CD1c-positive myeloid dendritic cell (primary cell): ENCODE measurements around the gene JUN.
A peak's percentile ranks its signal among the peaks of the same experiment; 100 is the strongest.

Experiments
- DNase-seq: peaks from one replicate; pipeline ENCODE4 v3.0.0-alpha.2; 2016; ENCODE audit errors: extremely low spot score

The JUN gene

DNA sequence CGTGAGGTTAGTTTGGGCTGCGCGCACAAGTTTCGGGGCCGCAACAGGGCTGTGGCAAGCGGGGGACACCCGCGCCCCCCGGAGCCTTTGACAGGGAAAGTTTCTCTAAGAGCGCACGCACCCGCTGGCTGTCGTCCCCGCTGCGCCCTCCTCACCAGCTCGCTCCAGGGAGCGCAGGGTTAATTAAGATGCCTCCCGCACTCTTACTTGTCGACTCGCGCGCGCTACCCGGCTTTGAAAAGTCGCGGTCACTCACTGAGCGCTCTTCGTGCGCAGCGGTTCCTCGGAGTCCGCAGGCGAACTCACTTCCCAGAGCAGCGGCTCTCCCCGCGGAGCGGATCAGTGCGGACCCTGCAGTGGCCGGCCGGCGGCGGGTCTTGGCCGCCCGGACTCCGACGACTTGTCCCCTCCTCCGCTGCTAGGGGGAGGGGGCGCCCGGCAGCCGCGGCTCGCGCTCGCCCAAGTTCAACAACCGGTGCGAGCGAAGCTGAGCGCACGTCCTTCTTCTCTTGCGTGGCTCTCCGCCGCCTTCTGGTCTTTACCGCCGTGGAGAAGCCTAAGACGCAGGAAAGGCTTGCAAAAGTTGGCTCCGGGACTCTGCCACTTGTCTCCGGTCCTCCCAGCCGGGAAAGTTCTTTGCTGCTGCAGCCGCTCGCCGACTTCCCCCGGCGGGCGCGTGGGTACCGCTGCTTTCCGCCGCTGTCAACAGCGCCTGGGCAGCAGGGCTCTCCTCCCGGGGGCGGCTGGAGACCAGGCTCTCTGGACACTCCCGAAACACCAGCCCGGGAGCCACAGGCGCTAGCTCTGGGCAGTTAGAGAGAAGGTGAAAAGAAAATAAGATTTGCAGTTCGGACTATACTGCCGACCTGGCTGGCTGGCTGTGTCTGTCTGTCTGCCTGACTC lies 506 bp downstream of the JUN start:
- no peak for DNase-seq

DNA sequence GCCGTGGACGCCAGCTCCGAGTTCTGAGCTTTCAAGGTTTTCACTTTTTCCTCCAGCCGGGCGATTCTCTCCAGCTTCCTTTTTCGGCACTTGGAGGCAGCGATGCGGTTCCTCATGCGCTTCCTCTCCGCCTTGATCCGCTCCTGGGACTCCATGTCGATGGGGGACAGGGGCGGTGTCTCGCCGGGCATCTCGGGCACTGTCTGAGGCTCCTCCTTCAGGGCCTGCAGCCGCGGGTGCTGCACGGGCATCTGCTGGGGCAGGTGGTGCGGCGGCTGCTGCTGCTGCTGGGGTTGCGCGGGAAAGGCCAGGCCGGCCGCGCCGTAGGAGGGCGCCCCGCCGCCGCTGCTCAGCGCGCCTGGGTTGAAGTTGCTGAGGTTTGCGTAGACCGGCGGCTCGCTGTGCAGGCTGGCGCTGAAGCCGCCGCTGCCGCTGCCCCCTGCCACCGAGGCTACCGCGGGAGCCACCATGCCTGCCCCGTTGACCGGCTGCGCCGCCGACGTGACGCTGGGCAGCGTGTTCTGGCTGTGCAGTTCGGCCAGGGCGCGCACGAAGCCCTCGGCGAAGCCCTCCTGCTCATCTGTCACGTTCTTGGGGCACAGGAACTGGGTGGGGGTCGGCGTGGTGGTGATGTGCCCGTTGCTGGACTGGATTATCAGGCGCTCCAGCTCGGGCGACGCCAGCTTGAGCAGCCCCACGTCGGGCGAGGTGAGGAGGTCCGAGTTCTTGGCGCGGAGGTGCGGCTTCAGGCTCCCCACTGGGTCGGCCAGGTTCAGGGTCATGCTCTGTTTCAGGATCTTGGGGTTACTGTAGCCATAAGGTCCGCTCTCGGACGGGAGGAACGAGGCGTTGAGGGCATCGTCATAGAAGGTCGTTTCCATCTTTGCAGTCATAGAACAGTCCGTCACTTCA lies 1.4 kb downstream of the JUN start:
- peak; percentile 71 for DNase-seq

DNA sequence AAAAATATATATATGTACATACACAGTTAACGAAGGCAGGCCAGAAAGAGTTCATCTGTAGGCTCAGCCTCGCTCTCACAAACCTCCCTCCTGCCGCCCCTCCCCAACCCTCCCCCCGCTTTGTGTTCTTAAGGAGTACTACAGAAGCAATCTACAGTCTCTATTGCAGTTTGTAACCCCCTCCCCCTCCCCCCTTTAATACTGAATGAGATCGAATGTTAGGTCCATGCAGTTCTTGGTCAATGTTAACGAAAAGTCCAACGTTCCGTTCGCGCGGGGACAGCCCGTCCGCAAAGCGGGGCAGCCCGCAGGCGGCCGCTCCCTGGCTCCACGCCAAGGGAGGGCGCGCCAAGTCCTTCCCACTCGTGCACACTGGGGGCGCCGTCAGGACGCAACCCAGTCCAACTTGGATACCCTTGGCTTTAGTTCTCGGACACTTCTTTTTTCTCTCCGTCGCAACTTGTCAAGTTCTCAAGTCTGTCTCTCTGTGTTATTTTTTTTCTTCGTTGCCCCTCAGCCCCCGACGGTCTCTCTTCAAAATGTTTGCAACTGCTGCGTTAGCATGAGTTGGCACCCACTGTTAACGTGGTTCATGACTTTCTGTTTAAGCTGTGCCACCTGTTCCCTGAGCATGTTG lies 2.2 kb downstream of the JUN start:
- DNase-seq = peak; percentile 69

DNA sequence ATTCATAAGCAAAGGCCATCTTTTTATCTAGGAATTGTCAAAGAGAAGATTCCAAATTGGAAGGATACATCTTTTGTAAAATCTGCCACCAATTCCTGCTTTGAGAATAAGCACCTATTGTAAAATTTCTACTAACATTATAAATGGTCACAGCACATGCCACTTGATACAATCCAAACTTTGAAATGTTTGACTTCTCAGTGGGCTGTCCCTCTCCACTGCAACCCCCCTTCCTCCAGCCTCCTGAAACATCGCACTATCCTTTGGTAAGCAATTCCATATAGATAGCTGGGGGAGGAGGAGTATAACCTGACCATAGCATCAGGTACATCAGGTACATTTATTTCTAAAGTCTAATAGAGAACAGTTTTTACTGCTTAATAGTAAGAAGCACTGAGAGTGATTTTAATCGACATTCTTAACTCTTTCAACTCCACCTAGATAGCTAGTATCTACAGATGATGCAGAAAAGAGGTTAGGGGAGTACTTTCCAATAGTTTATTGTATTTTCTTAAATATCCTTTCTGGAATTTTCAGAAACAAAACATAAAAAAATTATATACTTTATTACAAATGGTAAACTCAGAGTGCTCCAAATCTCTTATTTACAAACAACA lies 2.9 kb downstream of the JUN start:
- DNase-seq = peak; percentile 48

DNA sequence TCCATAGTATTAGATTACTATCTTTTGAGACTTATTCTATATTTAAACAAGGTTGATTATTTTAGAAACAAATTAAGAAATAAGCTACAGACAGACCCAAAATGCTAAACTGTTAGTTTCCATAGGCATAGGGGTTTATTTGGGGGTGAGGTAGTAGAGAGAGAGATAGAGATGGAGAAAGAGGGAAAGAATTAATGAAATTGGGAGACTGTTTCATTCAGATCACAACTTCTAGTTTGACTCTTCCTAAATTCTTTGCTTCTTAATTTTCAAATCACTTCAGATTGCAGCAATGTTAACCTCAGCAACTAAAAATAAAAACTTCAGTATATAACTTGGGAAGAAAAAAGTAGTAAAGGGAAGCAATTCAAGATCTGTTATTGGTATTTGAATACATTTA lies 3.4 kb downstream of the JUN start:
- peak; percentile 49 for DNase-seq

DNA sequence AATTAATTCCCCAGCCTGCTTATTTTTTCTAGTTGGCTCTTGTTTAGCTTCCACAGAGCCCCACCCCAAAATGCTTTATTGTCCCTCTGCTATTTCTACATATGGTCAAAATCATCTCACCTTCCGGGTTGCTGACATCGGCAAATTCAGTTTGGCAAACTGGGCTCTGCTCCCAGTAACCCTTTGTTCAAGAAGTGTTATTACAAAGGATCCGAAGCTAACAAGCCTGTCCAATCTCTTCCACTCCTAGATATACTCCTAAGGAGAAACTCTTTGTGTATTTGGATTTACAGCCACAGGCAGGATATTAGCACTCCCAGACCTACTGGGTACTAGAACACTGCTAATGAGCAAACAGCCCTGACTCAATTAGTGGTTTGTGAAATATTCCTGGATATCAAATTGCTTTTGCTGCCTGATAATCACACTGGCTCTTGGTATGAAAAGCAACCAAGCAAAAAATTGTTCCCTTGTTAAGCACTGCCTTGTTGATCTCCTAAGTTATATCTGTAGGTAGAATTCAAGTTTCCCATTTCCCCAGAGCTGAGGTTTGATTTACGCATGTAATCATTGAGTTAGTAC lies 4.0 kb downstream of the JUN start:
- peak; percentile 63 for DNase-seq

DNA sequence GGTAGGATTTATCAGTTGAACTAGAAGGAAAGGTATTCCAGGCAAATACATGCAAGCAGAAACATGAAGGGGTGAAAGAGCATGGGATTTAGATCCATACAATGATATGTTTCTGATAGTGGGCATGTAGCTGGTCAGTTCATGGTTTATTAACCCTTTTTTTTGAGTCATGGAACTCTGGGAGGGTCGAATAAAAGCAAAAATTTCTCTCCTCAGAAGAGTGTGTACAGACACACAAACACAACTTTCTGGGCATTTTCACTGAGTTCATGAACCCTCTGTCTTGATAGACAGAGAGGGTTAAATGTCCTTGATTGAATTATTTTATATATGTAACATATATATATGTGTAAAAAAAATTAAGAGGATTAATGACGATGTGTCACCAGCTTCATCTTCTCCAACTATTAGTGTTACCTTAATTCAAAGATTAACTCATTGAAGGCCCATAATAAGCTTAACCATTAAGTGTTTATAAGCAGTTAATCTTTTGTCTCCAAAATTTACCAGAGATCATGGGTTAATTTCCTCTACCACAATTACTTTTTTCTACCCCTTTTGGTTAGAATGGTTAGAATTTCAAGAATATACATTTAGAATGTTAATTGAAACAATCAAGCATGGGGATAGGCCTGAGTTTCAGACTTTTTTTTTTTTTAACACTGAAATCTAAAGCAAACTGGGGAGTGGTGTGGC lies 4.6 kb downstream of the JUN start:
- peak; percentile 24 for DNase-seq

DNA sequence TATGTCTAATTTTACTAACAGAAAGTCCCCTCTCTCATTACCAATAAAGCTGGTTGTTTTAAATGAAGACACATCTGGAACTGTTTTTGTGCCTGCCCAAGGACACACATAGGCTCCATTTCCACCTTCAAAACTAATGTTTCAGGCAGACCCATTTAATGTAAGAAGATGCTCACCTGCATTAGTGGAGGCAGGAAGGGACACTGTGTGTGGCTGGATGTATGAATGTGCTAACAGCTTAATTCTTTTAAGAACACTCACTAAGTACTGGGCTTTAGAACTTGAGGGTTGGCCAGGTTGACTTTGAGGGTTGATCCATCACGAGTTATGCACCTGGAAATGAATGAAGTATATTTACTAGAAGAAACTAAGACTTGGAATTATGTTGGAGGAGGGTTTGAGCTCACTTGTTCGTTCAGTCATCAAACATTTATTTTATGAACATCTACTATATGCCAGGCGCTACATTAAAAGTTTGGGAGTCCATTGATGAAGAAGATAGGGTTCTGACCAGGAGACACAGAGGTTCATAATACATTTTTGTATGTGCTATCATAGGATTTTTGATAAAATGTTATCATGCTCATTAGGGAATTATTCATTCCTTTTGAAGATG lies 5.4 kb downstream of the JUN start:
- no peak for DNase-seq

DNA sequence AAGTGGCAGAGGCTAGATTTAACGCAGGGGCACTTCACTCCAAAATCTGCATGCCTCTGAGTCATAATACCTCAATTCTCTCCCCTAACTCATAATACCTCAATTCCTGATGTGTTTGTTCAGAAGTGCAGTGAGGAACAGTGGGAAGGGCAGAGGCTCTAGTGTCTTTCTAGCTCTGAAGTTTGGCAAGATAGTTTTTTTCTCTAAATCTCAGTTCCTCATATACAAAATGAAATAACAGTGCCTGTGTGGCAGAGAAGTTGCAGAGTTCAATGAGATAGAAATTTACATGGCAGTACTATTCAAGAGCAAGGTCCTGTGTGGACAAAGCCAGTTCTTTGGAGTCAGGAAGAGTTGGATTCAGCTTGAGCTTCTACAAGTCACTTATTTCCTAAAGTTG lies 9.8 kb downstream of the JUN start:
- peak; percentile 62 for DNase-seq

DNA sequence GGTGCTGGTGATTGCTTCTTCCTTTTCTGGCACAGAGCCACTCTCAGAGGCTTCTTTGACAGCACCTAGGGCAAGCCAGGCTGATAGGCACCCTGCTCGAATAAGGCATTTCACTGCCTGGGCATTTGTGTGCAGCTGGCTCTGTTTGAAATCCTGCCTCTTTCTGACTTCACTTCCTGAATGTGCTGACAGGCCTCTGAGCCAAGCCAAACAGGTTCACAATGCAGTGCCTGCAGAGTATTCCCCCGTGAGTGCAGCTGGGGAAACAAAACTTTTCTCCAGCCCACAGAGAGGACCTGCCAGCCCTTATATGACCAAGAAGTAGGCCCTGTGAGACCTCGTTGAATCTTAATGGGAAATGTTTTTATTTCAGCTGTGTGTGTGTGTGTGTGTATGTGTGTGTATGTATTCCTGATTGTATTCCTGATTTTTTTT lies 10.4 kb downstream of the JUN start:
- DNase-seq = peak; percentile 43

DNA sequence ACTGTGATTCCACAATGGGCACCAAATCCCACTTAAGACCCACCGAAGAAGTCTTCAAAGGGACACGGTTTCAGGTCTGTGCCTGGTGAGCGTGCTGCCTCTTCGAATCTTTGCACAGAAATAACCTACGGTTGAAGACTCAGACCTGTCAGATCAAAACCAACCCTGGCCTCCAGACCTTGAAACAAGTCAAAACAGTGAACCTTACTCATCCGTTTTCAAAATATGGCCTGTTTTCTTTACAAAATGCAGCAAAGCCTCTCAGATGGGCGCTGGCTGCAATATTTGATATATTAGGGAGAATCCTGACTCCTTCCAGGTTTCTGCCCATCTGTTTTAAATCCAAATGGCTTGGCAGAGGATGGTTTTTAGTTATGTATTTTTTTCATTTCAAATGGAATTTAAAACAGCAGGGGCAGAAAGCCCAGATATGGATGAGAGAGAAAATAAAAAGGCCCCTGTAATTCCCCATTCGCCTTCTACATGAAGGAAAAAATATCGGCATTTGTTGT lies 14.0 kb downstream of the JUN start:
- no peak for DNase-seq

DNA sequence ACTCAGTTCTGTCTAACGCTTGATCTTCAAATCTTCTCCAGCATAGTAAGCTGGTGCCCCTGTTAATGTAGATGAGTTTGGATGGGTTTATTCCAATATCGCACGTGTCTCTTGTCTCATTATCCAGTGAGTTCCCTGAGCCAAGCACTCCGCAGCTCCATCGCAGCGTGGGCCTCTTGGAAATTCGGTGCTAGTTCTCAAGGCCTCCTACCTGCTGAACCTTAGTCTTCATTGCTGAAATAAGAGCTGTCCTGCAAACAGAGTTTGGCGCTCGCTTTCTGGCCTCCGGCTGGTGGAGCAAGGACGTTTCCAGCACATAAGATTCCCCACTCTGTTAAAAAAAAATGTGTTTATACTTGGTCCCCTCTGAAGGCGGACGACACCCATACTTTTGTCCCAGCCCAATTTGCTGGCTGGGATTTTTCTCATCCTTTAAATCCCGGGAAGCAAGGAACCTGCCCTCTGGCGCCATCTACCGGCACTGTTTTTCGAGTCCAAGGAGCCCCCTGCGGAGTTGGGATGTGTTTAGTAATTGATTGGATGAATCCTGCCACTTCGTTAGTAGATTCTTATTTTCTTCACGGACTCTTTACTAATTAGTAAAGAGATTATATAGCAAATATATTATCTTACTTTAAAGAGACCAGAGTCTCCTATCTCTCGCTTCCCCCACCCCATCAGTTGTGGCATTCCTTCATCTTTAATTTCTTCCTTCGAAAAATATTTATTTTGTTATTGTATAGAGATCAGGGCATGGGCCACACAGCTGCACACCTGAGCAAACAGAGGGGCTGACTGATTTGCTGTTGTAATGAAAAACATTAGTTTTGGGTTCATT lies 14.7 kb downstream of the JUN start:
- DNase-seq = peak; percentile 65

DNA sequence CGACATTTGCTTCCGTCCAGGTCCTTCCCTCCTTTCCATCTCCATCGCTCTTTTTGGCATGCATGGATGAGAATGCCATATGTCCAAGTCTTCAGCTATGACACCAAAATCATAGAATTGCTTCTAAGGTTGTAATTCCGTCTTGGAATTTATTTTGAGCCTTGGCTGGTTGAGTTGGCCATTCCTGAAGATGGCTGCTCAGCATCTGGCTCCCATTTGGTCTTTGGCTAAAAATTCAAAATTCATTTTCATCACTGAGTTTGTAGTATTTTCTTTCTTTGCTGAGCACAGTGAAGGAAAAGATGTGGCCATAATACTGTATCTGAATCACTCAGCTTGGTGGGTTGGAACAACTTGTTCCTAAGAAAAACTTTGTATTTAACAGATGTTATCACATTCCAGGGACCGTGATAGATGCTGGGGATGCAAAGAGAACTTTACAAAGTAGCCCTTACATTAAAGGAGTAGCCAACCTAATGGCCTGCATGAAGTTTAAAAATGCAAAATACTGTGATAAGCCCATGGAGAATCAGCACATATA lies 15.6 kb downstream of the JUN start:
- DNase-seq = no peak

DNA sequence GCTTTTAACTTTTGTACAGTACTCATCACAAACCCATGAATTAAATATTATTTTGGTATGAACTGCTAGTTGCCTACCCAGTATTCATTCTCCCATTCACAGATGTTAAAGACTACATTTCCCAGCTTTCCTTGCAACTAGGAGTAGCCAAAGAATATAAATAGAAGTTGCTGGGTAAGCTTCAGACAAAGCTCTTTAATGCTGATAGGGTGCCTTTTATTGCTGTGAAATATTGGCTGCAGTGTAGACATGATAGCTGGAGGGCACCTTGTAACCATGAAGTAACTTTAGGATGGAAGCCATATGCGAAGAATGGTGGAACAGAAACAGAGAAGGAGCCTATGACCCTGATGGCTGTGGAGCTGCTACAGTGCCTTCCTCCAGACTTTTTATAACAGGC lies 16.7 kb downstream of the JUN start:
- no peak for DNase-seq

DNA sequence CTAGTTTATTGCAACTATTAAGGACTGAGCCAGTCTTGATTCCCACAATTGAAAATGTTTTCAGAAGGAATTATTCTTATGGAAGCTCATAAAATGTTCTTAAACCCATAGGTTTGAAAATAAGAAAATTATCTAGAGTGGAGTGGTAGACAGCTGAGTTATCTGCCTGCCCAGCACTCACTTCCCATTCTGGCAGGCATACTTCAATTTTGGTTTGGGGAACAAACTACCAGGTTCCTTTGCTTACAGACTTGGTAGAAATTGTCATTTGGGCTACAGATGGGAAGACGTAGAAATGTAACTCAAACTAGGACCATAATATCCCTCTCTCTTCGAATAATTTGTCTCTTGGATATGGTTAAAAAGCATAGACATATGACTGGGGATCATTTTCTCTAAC lies 18.4 kb downstream of the JUN start:
- DNase-seq = peak; percentile 26

DNA sequence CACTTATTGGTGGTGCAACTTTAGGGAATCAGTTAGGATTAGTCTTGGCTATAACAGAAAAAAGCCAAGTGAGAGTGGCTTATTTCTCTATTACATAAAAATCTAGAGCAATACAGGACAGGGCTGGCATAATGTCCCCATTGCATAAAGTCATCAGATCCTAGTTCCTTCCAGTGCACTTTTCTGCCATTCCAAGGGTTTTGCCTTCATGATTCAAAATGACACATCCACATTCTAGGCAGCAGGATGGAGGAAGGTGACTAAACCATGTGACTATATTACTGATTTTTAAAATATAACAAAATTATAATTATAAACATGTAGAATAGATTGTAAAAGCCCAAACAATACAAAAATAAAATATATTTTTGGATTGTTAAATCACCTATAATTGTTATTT lies 18.8 kb downstream of the JUN start:
- DNase-seq = no peak

DNA sequence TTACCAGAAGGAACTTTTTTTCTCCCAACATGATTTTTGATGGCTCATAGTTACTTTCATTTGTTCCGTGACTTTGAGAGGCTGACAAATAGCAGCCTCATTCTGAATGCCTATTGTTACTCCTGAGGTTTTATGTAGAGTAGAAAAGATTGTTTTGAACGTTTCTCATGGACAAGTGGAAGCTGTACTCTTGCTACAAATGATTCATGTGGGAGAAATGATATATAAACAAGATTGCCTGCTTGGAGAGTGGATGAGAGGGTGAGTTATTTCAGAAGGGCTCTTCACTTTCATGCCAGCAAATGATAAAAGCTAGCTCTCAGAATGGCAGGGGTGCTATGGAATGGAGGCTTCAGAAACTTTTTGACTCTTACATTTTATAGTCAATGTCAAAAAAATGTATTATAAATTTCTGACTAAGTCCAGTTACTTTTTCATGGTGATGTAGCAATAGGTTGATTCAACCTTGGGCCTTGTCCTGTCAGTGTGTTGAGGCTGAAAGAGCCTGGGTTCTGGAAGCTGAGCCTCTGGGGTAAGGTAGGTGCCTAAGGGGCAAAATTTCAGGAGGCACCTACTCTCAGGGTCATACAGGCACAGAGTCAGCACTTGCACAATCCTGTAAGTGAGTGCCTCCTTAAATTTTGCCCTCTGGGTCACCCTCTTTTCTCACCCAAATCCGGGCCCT lies 19.4 kb downstream of the JUN start:
- no peak for DNase-seq

DNA sequence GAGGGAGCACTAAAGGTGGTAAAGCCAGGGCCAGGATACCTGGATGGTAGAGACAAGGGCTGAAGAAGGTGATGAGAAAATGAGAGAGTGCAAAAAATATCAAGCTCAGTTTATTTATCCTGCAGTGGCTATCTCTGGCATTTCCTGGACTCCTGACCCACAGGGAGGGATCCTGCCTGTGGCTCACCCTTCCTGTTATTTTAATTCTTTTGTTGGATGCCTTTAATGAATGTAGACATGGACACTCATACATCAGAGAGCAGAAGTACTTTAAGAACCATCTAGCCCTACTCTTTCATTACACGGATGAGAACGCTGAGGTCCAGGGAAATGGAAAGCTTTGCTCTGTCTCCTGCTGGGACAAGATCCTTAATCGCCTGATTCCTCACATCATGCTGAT lies 20.6 kb downstream of the JUN start:
- DNase-seq = no peak
